Mesenteric fat pad (tissue), 1 donor: Measurements from ENCODE around the gene UBC. TPM values are rescaled to one million over a fixed set of nuclear protein-coding genes. Genes with fewer than 3 reads are reported as not detected.
"Not testable (repeated sequence)": the region's sequence is repeated elsewhere in the genome, so short reads cannot be mapped to it uniquely, and the experiment has no call there.

ENCODE experiments used
- DNase-seq: peaks from one replicate; pipeline ENCODE4 v3.0.0-alpha.2; 2020; ENCODE audit warnings: low spot score
- total RNA-seq: library from RNA; stranded (reverse); fragmentation: NEBNext Ultra II Directional; extraction: Animal tissue kit (Norgen Biotek cat#: 25700); gene quantifications from one replicate; pipeline ENCODE4 v1.2.1, GENCODE V29; 2021
- donor health status: DM: yes; HTN: yes; CAD: no.

The UBC gene
- total RNA-seq, 1 donor from 2014 or later: 1,241 TPM

DNA sequence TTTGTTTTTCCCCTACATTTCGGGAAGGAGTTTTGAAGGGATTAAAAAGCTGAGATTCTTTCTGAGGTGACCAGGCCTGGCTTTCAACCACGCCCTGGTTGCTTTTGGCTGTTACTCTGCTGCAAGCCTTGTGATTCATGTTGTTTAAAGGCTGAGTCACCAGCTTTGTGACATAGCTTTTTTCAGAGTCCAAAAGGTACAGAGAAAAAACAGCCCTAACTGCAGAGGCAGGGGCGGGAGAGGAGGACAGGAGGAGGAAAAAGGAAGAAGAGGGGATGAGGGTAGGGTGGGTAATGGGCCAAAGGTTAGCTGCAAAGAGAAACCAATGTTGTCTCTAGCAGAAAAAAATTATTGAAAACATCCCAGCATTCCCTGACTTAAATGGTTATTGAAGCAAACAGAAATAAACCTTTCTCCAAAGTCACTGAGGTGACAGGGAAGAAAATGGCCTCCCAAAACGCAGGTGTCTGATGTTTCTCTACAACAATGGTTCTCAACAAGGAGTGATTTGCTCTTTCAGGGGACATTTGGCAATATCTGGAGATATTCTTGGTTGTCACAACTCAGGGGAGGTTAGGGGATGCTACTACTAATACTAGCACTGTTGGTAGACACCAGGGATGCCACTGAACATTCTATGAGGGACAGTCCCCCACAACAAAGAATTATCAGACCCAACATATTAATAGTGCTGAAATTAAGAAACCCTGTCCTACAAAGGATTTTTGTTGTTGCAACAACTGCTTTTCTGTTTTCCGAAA is 2.1 kb upstream of the UBC start:
- no peak for DNase-seq

DNA sequence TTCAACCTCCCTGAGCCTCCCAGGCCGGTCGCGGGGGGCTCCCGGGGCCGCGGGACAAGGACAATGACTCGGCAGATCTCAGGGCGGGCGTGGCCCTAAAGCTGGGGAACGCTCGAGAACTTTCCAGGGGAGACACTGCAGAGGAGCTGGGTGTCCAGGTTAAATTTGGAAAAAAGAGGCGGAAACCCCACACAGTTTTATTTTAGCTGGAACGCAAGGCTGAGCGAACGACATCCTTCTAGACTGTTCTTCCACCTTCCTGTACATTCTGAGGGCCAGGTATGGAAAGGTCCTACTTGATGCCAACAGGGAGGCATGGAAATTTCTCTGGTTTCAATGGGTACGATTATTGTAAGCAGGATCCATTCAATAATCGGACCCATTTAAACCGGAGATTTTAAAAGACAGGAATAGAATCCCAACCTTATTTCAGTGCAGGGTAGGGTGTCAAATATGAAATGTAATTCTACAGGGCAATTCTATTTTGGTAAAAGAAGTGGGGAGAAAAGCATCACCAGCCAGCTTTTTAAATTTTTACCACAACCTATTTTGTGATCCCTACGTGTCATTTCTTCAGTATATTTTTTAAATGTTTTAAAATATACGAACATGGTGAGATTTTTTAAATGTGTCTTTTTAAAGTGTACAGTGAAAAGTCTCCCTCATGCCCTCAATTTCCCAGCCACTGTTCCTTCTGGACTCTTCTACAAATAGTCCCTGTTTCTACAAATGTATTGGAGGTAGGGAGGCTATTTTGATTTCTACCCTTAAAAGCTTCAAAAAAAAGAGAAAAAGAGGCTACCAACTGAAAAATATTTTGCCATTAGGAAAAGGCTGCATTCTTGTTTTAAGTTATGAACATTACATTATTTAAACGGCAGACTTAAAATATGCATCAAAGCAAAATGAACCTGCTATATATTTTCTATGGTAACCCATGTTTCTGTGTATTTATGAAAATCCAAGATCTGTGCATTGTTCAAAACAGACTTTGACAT is 1.1 kb upstream of the UBC start:
- DNase-seq: no peak

DNA sequence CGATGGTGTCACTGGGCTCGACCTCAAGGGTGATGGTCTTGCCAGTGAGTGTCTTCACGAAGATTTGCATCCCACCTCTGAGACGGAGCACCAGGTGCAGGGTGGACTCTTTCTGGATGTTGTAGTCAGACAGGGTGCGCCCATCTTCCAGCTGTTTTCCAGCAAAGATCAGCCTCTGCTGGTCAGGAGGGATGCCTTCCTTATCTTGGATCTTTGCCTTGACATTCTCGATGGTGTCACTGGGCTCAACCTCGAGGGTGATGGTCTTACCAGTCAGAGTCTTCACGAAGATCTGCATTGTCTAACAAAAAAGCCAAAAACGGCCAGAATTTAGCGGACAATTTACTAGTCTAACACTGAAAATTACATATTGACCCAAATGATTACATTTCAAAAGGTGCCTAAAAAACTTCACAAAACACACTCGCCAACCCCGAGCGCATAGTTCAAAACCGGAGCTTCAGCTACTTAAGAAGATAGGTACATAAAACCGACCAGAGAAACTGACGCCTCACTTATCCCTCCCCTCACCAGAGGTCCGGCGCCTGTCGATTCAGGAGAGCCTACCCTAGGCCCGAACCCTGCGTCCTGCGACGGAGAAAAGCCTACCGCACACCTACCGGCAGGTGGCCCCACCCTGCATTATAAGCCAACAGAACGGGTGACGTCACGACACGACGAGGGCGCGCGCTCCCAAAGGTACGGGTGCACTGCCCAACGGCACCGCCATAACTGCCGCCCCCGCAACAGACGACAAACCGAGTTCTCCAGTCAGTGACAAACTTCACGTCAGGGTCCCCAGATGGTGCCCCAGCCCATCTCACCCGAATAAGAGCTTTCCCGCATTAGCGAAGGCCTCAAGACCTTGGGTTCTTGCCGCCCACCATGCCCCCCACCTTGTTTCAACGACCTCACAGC is 717 bp downstream of the UBC start:
- DNase-seq: peak; percentile 95

DNA sequence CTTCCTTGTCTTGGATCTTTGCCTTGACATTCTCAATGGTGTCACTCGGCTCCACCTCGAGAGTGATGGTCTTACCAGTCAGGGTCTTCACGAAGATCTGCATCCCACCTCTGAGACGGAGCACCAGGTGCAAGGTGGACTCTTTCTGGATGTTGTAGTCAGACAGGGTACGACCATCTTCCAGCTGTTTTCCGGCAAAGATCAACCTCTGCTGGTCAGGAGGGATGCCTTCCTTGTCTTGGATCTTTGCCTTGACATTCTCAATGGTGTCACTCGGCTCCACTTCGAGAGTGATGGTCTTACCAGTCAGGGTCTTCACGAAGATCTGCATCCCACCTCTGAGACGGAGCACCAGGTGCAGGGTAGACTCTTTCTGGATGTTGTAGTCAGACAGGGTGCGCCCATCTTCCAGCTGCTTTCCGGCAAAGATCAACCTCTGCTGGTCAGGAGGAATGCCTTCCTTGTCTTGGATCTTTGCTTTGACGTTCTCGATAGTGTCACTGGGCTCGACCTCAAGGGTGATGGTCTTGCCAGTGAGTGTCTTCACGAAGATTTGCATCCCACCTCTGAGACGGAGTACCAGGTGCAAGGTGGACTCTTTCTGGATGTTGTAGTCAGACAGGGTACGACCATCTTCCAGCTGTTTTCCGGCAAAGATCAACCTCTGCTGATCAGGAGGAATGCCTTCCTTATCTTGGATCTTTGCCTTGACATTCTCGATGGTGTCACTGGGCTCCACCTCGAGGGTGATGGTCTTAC is 1.7 kb downstream of the UBC start:
- DNase-seq: not testable (repeated sequence)

DNA sequence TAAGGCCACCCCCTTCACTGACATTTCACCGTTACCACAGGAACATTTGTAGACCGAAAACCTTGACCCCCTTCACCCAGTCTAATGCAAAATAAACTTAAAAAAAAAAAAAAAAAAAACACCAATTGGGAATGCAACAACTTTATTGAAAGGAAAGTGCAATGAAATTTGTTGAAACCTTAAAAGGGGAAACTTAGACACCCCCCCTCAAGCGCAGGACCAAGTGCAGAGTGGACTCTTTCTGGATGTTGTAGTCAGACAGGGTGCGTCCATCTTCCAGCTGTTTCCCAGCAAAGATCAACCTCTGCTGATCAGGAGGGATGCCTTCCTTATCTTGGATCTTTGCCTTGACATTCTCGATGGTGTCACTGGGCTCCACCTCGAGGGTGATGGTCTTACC is 2.9 kb downstream of the UBC start:
- not testable (repeated sequence) for DNase-seq

DNA sequence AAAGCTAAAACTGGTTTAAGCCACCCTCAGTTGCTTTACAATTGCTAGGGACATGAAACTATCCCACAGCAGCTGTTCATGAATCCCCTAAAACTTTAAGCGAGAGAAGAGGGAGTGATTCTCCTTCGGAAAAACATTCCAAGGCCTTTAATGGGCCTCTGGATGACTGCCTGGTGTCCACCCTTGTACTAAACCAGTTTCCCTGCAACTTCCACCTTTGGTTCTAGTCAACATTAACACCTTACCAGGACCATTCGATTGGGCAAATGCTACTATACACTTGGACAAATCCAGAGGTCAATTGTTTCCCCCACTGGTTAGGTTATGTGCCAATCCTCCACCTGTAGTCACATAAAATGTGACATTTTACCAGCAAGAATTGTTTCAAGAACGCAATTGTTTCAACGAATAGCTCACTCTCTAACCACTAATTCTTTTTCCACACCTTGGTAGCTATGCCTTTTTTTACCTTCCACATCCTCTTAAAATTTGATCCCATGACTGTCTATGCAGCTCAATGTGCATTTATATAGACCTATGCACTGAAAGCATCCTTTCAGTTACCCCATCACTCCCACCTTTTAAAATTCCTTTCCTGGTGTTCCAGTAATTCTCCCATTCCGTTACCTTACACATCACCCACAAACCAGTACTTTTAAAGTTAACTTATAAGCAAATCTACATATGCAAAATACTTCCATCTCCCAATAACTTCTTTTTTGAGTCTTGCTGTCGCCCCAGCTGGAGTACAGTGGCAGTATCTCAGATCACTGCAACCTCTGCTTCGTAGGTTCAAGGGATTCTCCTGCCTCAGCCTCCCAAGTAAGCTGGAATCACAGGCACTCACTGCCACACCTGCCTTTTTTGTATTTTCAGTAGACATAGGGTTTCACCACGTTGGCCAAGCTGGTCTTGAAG is 3.6 kb downstream of the UBC start:
- DNase-seq: no peak

DNA sequence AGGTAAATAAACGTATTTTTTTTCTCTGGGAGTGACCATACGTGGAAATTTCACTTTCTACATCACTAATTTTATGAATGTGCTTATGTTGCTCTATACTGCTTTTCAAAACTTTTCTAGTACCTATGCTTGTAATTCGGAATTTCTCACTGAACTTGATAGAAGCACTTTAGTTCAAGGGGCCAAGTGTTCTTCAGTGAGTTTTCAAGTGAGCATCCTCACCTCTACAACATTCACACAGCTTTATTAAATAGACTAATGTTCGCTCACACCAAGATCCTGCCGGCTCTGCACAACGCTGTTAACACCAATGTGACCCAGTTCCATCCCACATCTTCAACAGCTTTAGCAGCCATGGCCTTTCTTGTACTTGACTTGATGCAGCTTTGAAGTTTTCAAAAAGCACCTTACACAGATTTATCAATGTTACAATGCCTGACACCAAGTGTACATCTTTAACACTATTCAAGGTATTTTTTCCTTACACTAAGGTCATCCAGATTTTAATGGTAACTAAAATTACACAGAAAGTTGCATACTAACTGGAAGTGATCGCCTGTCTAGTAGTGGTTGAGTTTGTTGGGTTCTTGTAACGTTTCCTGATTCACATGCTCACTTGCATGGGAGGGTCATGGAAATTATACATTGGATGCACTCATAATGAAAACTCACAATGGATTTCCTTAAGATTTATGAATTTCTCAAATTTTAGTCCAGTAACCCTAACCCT is 4.5 kb downstream of the UBC start:
- no peak for DNase-seq

DNA sequence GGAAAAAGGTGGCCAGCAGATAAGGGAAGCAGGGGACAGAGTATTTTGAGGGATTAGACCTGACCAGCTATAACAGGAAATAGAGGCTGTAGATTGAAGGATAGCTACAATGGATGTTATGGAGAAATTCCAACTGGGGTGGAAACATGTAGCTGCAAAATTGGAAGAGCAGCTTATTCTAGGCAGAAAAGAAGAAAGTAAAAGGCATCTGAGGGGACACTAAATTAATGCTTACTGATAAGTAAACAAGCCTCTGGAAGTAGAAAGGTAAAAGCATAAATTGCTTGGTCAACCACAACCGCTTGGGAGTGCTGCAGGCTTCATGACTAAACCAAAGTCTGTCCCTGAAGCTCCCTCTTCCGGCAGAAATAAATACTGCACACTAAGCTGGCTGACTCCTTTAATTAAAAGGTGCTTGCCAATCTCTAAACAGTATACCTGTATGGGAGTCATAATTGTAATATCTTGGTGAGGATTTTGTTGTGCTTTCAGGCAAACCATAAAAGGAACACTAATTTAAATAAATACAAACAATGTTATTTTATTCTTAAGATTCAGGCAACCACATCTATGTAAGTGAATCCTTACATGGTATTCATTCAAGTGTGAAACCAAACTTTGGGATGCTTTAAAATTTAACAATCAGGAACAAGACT is 7.7 kb downstream of the UBC start:
- no peak for DNase-seq

DNA sequence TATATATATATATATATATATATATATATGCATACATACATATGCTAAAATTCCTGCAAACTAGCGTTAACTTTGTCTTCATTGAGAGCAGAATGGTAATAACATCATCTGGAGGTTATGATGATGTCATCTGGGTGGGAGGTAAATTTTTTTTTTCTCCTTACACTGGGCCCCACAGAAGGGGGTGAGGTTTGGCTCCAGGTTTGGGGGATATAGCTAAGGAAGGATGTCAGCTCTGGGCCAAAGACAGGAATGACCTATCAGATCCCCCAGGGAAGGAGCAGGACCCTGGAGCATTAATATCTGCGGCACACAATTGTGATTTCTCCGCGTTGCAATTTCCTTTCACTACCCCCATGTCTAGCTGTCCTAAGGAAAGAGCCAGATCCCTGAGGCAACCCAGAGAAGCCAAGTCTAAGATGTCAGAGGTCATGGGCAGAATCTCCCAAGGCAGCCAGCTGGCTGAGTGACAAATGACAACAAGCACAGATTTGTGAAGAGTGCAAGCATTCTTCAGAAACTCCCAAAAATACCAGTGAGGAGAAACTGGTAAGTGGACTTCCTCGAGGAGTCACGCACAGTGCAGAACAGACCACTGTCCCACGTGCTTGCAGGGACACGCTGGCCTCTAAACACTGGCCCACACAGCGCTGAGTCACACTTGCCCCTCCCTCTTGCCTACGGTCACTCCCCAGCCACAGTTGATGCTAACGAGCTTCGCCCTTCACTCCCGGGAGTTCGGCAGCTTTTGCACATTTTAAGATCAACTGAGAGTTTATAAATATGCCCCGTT is 9.9 kb downstream of the UBC start:
- peak; percentile 93 for DNase-seq

DNA sequence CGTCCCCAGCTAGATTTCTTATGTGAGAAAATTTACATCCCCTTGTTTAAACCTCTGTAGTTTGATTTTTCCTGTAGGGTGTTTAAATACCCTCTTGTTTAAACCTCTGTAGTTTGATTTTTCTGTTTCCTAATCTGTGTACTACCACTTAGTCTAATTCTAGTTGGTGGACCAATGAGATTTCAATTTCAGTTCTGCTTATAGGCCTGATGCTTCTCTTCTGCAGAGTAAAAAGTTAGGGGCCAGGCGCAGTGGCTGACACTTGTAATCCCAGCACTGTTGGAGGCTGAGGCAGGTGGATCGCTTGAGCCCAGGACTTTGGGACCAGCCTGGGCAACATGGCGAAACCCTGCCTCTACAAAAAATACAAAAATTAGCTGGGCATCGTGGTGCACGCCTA is 11.5 kb downstream of the UBC start:
- DNase-seq: no peak

DNA sequence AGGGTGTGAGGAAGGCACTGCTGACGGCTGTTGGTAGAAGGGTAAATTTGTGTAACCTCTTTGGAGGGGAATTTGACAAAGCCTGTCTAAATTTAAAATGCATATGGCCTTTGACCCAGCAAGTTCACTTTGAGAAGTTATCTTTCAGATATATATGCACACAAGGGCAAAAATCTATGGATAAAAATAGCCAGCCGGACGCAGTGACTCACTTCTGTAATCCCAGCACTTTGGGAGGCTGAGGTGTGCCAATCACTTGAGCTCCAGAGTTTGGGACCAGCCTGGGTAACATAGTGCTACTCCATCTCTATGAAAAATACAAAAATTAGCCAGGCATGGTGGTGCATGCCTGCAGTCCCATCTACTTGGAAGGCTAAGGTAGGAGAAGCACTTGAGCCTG is 13.4 kb downstream of the UBC start:
- no peak for DNase-seq

DNA sequence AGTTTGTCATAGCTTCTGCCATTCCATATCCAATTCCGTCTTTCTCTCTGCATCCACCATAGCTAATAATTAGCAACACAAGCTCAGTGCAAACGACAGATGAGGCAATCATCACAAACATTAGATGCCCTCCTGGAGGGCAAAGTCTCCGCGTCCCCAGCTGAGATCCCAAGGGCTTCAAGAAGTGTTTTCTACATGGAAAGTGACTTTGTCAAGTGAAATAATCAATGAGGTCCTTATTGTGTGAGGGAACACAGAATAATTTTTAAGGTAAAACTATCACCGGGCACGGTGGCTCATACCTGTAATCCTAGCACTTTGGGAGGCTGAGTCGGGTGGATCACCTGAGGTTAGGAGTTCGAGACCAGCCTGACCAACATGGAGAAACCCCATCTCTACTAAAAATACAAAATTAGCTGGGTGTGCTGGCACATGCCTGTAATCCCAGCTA is 14.1 kb downstream of the UBC start:
- not testable (repeated sequence) for DNase-seq

DNA sequence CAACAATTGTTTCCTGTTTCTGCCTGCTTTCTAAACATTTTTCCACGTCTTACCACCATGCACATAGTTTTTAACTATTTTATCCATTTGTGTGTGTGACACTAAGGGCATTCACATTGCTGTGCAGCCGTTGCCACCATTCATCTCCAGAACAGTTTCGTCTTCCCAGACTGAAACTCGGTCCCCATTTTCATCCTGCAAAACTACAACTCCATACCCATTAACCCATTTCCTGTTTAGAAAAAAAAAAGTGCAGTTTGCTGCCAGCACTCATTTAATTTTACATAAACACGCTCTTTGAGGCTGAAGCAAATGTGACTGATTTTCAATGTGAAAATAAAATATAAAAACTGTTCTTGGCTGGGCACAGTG is 15.5 kb downstream of the UBC start:
- no peak for DNase-seq

DNA sequence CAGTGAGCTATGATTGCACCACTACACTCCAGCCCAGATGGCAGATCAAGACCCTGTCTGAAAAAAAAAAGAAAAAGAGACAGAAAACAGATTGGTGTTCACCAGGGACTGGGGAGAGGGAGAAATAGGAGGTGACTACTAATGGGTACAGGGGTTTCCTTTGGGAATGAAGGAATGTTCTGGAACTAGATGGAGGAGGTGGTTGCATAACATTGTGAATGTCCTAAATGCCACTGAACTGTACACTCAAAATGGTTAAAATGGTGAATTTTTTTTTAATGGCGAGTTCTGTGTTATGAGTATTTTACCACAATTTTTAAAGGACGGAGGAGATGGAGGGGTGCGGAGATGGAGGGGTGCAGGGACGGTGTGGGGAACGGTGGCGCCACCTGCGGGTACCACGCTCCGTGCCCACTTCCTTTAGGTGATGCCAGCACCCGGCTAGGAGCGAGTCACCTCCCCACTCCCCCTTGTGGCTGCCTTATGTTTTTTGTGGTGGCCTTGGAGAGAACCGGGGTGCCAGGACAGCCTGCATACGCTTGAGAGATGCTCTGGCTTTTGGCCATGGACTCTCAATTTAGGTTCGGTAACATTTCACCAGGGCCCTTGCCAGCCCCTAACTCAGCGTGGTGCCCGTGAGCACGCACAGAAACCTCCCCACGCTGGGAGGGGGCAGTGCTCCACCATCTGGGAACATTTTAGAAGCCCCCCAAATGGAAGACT is 16.1 kb downstream of the UBC start:
- DNase-seq: no peak

DNA sequence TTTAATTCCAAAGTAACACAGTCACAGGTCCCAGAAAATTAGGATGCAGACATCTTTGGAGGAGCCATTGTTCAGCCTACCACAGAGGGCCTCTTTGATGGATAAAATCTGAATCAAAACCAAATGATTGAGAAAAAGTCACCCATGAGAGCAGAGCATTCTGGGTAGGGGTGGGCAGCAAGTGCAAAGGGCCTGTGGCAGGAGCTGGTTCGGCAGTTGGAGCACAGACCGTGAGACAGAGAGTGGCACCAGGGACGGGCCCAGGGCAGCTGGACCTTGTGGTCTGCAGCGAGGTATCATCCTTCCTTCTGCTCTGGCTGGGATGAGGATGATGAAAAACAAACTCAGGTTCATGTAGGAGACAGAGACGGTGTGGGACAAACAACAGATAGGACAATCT is 18.0 kb downstream of the UBC start:
- no peak for DNase-seq

DNA sequence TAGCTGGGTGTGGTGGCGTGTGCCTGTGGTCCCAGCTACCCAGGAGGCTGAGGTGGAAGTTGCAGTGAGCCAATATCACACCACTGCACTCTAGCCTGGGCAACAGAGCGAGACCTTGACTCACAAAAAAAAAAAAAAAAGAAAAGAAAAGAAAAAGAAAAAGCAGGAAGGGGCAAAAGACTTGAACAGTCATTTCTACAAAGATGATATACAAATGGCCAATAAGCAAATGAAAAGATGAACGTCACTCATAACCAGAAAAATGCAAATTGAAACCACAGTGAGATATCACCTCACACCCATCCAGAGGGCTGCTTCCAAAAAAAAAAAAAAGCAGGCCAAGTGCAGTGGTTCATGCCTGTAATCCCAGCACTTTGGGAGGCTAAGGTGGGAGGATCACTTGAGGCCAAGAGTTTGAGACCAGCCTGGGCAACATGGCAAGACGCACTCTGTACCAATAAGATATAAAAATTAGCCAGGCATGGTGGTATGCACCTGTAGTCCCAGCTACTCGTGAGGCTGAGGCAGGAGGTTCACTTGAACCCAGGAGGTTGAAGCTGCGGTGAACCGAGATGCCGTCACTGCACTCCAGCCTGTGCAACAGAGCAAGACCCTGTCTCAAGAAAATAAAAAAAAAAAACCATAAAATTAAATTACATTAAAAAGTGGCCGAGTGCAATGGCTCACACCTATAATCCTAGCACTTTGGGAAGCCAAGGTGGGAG is 20.5 kb downstream of the UBC start:
- no peak for DNase-seq
